GM23338 (cell line): ENCODE results near the gene SYPL2. TPM values are rescaled to one million over a fixed set of nuclear protein-coding genes. Genes with fewer than 3 reads are reported as not detected.

Source experiments
- ATAC-seq: fragments of 200-7000 bp; cut with Tn5 transposase; 3 replicates; pipeline ENCODE4 v1.9.1; 2020
- DNase-seq: peaks from one replicate; pipeline ENCODE4 v3.0.0-alpha.2; 2015; ENCODE audit warnings: low spot score
- H2AFZ ChIP-seq: fragments of 200-600 bp; sonication (generic); 2 replicates; pipeline ENCODE4 v1.8.0; 2016; ENCODE audit warnings: antibody characterized with exemption, mild to moderate bottlenecking, moderate library complexity
- H3F3A ChIP-seq: fragments of 200-600 bp; sonication (generic); replicated peaks from 2 replicates; pipeline ENCODE4 v1.8.0; 2017; ENCODE audit warnings: antibody characterized with exemption, mixed run types, low read depth
- H3K27ac ChIP-seq: fragments of 200-600 bp; sonication (generic); 2 replicates; pipeline ENCODE4 v1.6.1; 2016; ENCODE audit warnings: low read depth
- H3K27me3 ChIP-seq: fragments of 200-600 bp; sonication (generic); 2 replicates; pipeline ENCODE4 v1.8.0; 2016; ENCODE audit warnings: mild to moderate bottlenecking, mixed run types, moderate library complexity; ENCODE audit not compliant: insufficient read depth
- H3K36me3 ChIP-seq: fragments of 200-600 bp; sonication (generic); 2 replicates; pipeline ENCODE4 v1.8.0; 2016; ENCODE audit warnings: mild to moderate bottlenecking; ENCODE audit not compliant: insufficient read depth
- H3K4me1 ChIP-seq: fragments of 200-600 bp; sonication (generic); 2 replicates; pipeline ENCODE4 v1.8.0; 2016; ENCODE audit warnings: mild to moderate bottlenecking, moderate library complexity; ENCODE audit not compliant: insufficient read depth
- H3K4me2 ChIP-seq: fragments of 200-600 bp; sonication (generic); 2 replicates; pipeline ENCODE4 v1.7.1; 2017; ENCODE audit warnings: mixed run types
- H3K4me3 ChIP-seq: fragments of 200-600 bp; sonication (generic); 2 replicates; pipeline ENCODE4 v1.6.1; 2016; ENCODE audit warnings: mixed run types
- H3K79me2 ChIP-seq: fragments of 200-600 bp; sonication (generic); replicated peaks from 2 replicates; pipeline ENCODE4 v1.8.0; 2017; ENCODE audit warnings: mild to moderate bottlenecking; ENCODE audit not compliant: insufficient read depth
- H3K9me2 ChIP-seq: fragments of 200-600 bp; sonication (generic); 2 replicates; pipeline ENCODE4 v1.8.0; 2017; ENCODE audit not compliant: insufficient read depth
- H4K20me1 ChIP-seq: fragments of 200-600 bp; sonication (generic); replicated peaks from 2 replicates; pipeline ENCODE4 v1.8.0; 2017; ENCODE audit warnings: mild to moderate bottlenecking; ENCODE audit not compliant: insufficient read depth
- H3K27ac Mint-ChIP-seq: 2 replicates; pipeline ENCODE4 v1.8.0; 2020; ENCODE audit warnings: inconsistent platforms, mild to moderate bottlenecking, moderate library complexity, mixed read lengths
- H3K27me3 Mint-ChIP-seq: 3 replicates; pipeline ENCODE4 v1.8.0; 2022; ENCODE audit warnings: low read depth, mild to moderate bottlenecking, moderate library complexity, mixed read lengths, inconsistent platforms; ENCODE audit not compliant: insufficient read depth, poor library complexity
- H3K36me3 Mint-ChIP-seq: 3 replicates; pipeline ENCODE4 v1.8.0; 2021; ENCODE audit warnings: low read depth, mild to moderate bottlenecking, inconsistent platforms, moderate library complexity, mixed read lengths
- H3K4me1 Mint-ChIP-seq: 3 replicates; pipeline ENCODE4 v1.8.0; 2020; ENCODE audit warnings: mild to moderate bottlenecking, inconsistent platforms, mixed read lengths
- H3K4me3 Mint-ChIP-seq: 3 replicates; pipeline ENCODE4 v1.8.0; 2021; ENCODE audit warnings: moderate library complexity, mild to moderate bottlenecking, inconsistent platforms, mixed read lengths
- H3K9me3 Mint-ChIP-seq: 3 replicates; pipeline ENCODE4 v1.8.0; 2020; ENCODE audit warnings: moderate library complexity, mild to moderate bottlenecking, inconsistent platforms, mixed read lengths
- EZH2 ChIP-seq: fragments of 200-600 bp; sonication (generic); IDR thresholded peaks from one replicate; pipeline ENCODE4 v1.8.0; 2017; ENCODE audit warnings: antibody characterized with exemption, mild to moderate bottlenecking, low read depth; ENCODE audit not compliant: unreplicated experiment
- EZH2phosphoT487 ChIP-seq: fragments of 200-600 bp; sonication (generic); IDR thresholded peaks from one replicate; pipeline ENCODE4 v1.8.1; 2018; ENCODE audit warnings: antibody characterized with exemption; ENCODE audit not compliant: unreplicated experiment
- JUNB ChIP-seq: IDR thresholded peaks from one replicate; pipeline ENCODE4 v1.6.1; 2016; ENCODE audit warnings: antibody characterized with exemption; ENCODE audit not compliant: unreplicated experiment
- NANOG ChIP-seq: IDR thresholded peaks from 2 replicates; pipeline ENCODE4 v1.6.1; 2016; ENCODE audit warnings: antibody characterized with exemption, borderline replicate concordance
- POLR2AphosphoS5 ChIP-seq: IDR thresholded peaks from 2 replicates; pipeline ENCODE4 v1.6.1; 2016; ENCODE audit warnings: antibody characterized with exemption, low read depth
- STAT1 ChIP-seq: IDR thresholded peaks from one replicate; pipeline ENCODE4 v1.6.1; 2016; ENCODE audit warnings: antibody characterized with exemption; ENCODE audit not compliant: unreplicated experiment
- ZNF331 ChIP-seq: fragments of 250-450 bp; sonication (Bioruptor Pico); IDR thresholded peaks from 2 replicates; pipeline ENCODE4 v1.5.0; 2020; ENCODE audit warnings: low read depth, mild to moderate bottlenecking, moderate library complexity
- polyA plus RNA-seq: library from polyadenylated mRNA; unstranded; fragments of >200 nt; fragmentation: Nextera tagmentation; extraction: Ambion mirVana; gene quantifications from 2 replicates; pipeline ENCODE4 v1.2.1, GENCODE V29; 2016
- total RNA-seq: library from RNA; depleted of rRNA; stranded (reverse); fragments of >200 nt; shearing (Covaris generic); gene quantifications from 2 replicates; pipeline ENCODE4 v1.2.3, GENCODE V29; 2014
- TF ChIP-seq, protein P1 (sequence below): fragments of 250-450 bp; sonication (Bioruptor Pico); IDR thresholded peaks from 2 replicates; pipeline ENCODE4 v1.5.0; 2020; ENCODE audit warnings: mild to moderate bottlenecking, moderate library complexity
- TF ChIP-seq, protein P2 (sequence below): IDR thresholded peaks from one replicate; pipeline ENCODE4 v1.6.1; 2018; ENCODE audit warnings: antibody characterized with exemption; ENCODE audit not compliant: unreplicated experiment
- TF ChIP-seq, protein P3 (sequence below): IDR thresholded peaks from 2 replicates; pipeline ENCODE4 v1.6.1; 2016; ENCODE audit warnings: antibody characterized with exemption
- TF ChIP-seq, protein P4 (sequence below), 2 experiments: fragments of 200-600 bp in 1 of 2; sonication (generic) in 1 of 2; conservative IDR thresholded peaks; 2 replicates each; pipeline versions ENCODE4 v1.5.1 to v1.6.1; 2016 to 2017; ENCODE audit warnings: antibody characterized with exemption in 2 of 2, low read depth in 2 of 2, mild to moderate bottlenecking in 2 of 2, moderate library complexity in 1 of 2

SYPL2 gene
- total and polyA plus RNA-seq, 2 experiments from 2014 or later, result 0.40 to 0.49 TPM

DNA sequence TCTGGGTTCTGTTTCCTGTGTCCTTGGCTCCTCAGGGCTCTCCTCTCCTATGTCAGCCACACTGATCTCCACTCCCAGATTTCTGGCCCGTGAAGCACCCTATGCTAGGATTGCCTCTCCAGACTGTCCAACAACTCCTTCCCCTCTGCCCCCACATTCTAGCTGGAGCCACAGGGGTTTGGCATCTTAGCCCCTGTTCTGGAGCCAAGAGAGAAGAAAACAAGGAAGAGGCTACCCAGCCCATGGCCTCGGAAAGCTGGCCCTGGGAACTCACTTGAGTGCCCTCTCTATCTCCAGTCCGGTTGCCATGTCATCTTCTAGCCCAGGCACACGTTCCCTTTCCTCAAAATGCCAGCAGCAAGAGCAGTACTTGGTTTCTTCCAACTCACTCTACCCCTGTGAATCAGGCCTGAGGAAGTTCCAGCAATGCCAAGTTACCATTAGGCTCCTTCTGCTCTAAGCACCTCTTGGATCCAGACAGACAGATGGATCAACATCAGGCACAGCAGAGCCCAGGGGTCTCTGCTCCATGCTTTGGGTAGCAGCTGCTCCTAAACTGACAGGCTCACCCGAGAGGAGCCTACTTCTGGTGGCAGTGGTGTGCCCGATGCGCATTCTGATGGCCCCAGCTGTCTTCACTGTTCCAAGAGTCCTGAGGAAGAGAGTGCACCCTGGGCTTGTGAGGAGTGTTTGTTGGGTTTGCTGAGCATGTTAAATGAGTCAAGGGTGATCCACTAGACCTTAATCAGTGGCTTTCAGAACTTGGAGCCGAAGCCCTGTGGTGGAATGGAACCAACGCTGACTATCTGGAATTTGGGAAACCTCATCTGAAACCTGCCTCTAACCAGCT is 61.7 kb downstream of the SYPL2 start (continued):
- TF ChIP-seq, protein P1, sequence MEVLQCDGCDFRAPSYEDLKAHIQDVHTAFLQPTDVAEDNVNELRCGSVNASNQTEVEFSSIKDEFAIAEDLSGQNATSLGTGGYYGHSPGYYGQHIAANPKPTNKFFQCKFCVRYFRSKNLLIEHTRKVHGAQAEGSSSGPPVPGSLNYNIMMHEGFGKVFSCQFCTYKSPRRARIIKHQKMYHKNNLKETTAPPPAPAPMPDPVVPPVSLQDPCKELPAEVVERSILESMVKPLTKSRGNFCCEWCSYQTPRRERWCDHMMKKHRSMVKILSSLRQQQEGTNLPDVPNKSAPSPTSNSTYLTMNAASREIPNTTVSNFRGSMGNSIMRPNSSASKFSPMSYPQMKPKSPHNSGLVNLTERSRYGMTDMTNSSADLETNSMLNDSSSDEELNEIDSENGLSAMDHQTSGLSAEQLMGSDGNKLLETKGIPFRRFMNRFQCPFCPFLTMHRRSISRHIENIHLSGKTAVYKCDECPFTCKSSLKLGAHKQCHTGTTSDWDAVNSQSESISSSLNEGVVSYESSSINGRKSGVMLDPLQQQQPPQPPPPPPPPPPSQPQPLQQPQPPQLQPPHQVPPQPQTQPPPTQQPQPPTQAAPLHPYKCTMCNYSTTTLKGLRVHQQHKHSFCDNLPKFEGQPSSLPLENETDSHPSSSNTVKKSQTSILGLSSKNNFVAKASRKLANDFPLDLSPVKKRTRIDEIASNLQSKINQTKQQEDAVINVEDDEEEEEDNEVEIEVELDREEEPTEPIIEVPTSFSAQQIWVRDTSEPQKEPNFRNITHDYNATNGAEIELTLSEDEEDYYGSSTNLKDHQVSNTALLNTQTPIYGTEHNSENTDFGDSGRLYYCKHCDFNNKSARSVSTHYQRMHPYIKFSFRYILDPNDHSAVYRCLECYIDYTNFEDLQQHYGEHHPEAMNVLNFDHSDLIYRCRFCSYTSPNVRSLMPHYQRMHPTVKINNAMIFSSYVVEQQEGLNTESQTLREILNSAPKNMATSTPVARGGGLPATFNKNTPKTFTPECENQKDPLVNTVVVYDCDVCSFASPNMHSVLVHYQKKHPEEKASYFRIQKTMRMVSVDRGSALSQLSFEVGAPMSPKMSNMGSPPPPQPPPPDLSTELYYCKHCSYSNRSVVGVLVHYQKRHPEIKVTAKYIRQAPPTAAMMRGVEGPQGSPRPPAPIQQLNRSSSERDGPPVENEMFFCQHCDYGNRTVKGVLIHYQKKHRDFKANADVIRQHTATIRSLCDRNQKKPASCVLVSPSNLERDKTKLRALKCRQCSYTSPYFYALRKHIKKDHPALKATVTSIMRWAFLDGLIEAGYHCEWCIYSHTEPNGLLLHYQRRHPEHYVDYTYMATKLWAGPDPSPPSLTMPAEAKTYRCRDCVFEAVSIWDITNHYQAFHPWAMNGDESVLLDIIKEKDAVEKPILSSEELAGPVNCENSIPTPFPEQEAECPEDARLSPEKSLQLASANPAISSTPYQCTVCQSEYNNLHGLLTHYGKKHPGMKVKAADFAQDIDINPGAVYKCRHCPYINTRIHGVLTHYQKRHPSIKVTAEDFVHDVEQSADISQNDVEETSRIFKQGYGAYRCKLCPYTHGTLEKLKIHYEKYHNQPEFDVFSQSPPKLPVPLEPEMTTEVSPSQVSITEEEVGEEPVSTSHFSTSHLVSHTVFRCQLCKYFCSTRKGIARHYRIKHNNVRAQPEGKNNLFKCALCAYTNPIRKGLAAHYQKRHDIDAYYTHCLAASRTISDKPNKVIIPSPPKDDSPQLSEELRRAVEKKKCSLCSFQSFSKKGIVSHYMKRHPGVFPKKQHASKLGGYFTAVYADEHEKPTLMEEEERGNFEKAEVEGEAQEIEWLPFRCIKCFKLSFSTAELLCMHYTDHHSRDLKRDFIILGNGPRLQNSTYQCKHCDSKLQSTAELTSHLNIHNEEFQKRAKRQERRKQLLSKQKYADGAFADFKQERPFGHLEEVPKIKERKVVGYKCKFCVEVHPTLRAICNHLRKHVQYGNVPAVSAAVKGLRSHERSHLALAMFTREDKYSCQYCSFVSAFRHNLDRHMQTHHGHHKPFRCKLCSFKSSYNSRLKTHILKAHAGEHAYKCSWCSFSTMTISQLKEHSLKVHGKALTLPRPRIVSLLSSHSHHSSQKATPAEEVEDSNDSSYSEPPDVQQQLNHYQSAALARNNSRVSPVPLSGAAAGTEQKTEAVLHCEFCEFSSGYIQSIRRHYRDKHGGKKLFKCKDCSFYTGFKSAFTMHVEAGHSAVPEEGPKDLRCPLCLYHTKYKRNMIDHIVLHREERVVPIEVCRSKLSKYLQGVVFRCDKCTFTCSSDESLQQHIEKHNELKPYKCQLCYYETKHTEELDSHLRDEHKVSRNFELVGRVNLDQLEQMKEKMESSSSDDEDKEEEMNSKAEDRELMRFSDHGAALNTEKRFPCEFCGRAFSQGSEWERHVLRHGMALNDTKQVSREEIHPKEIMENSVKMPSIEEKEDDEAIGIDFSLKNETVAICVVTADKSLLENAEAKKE, result no peak
- no peak for TF ChIP-seq JUNB
- TF ChIP-seq NANOG, result no peak
- TF ChIP-seq EZH2phosphoT487, result no peak

DNA sequence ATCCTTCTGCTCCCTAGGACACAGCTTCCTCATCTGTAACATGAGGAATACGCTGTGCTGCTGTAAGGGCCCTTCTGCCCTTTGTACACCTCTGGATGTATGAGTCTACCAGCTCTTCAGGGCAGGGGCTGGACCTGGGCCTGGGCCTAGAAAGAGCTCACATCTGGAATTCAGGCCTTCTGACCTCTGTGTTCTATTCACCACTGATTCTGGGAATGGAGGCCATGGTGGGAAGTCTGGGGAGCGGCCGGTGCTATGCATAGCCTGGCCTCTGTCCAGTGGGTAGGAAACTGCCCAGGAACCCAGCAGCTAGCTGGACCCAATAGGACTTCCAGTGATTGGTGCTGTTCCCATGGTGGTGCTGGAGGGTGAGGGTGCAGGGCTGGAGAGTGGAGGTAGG is 62.4 kb downstream of the SYPL2 start:
- H3K79me2 ChIP-seq, result no peaks in the 10 kb centered on the region
- ATAC-seq (no peak), DNase-seq (no peak)
- peaks cover 4% of the 10 kb centered on the region; the same call in 1 of the 2 replicates for H3K4me1 ChIP-seq
- Mint-ChIP-seq H3K4me1 (peaks cover 12% of the 10 kb centered on the region; the same call in 2 of the 3 replicates), H3K9me3 (no peaks in the 10 kb centered on the region; the same call in 2 of the 3 replicates), H3K4me3 (no peak overlapping the region), H3K36me3 (no peaks in the 10 kb centered on the region), H3K27me3 (peaks cover 12% of the 10 kb centered on the region), H3K27ac (no peak overlapping the region)
- H3K27me3 ChIP-seq, result no peaks in the 10 kb centered on the region
- H3K4me2 ChIP-seq, result no peak overlapping the region
- no peaks in the 10 kb centered on the region for H3F3A ChIP-seq
- H3K4me3 ChIP-seq, result no peak overlapping the region
- no peak overlapping the region for H3K27ac ChIP-seq
- no peaks in the 10 kb centered on the region for H3K9me2 ChIP-seq
- no peaks in the 10 kb centered on the region for H4K20me1 ChIP-seq
- H3K36me3 ChIP-seq, result no peaks in the 10 kb centered on the region
- H2AFZ ChIP-seq, result no peak overlapping the region
- TF ChIP-seq EZH2phosphoT487 (no peak), STAT1 (no peak), POLR2AphosphoS5 (no peak), ZNF331 (no peak), EZH2 (no peak)
- TF ChIP-seq, protein P2, sequence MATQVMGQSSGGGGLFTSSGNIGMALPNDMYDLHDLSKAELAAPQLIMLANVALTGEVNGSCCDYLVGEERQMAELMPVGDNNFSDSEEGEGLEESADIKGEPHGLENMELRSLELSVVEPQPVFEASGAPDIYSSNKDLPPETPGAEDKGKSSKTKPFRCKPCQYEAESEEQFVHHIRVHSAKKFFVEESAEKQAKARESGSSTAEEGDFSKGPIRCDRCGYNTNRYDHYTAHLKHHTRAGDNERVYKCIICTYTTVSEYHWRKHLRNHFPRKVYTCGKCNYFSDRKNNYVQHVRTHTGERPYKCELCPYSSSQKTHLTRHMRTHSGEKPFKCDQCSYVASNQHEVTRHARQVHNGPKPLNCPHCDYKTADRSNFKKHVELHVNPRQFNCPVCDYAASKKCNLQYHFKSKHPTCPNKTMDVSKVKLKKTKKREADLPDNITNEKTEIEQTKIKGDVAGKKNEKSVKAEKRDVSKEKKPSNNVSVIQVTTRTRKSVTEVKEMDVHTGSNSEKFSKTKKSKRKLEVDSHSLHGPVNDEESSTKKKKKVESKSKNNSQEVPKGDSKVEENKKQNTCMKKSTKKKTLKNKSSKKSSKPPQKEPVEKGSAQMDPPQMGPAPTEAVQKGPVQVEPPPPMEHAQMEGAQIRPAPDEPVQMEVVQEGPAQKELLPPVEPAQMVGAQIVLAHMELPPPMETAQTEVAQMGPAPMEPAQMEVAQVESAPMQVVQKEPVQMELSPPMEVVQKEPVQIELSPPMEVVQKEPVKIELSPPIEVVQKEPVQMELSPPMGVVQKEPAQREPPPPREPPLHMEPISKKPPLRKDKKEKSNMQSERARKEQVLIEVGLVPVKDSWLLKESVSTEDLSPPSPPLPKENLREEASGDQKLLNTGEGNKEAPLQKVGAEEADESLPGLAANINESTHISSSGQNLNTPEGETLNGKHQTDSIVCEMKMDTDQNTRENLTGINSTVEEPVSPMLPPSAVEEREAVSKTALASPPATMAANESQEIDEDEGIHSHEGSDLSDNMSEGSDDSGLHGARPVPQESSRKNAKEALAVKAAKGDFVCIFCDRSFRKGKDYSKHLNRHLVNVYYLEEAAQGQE, result no peak
- TF ChIP-seq, protein P3, sequence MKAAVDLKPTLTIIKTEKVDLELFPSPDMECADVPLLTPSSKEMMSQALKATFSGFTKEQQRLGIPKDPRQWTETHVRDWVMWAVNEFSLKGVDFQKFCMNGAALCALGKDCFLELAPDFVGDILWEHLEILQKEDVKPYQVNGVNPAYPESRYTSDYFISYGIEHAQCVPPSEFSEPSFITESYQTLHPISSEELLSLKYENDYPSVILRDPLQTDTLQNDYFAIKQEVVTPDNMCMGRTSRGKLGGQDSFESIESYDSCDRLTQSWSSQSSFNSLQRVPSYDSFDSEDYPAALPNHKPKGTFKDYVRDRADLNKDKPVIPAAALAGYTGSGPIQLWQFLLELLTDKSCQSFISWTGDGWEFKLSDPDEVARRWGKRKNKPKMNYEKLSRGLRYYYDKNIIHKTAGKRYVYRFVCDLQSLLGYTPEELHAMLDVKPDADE, result no peak
- TF ChIP-seq, protein P4, sequence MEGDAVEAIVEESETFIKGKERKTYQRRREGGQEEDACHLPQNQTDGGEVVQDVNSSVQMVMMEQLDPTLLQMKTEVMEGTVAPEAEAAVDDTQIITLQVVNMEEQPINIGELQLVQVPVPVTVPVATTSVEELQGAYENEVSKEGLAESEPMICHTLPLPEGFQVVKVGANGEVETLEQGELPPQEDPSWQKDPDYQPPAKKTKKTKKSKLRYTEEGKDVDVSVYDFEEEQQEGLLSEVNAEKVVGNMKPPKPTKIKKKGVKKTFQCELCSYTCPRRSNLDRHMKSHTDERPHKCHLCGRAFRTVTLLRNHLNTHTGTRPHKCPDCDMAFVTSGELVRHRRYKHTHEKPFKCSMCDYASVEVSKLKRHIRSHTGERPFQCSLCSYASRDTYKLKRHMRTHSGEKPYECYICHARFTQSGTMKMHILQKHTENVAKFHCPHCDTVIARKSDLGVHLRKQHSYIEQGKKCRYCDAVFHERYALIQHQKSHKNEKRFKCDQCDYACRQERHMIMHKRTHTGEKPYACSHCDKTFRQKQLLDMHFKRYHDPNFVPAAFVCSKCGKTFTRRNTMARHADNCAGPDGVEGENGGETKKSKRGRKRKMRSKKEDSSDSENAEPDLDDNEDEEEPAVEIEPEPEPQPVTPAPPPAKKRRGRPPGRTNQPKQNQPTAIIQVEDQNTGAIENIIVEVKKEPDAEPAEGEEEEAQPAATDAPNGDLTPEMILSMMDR (conservative IDR thresholded peaks at IDR 0.05; ENCODE audit: low read depth in 2 of 2), result no peak
